RWPE2 (cell line): ENCODE measurements around the gene GALR2.
A peak's percentile ranks its signal among the peaks of the same experiment; 100 is the strongest.

Source experiments
- ATAC-seq: fragments of 200-7000 bp; cut with Tn5 transposase; 3 replicates; pipeline ENCODE4 v1.9.1; 2021; ENCODE audit warnings: low read depth
- DNase-seq: peaks from one replicate; pipeline ENCODE4 v3.0.0-alpha.2; 2020; ENCODE audit warnings: low spot score
- H3K27ac ChIP-seq: fragments of 450-650 bp; 2 replicates; pipeline ENCODE4 v1.5.1; 2017; ENCODE audit warnings: mild to moderate bottlenecking; ENCODE audit not compliant: poor library complexity, severe bottlenecking
- H3K27me3 ChIP-seq: fragments of 250-450 bp; sonication (Bioruptor Pico); 2 replicates; pipeline ENCODE4 v1.5.1; 2021; ENCODE audit warnings: mild to moderate bottlenecking, moderate library complexity; ENCODE audit not compliant: insufficient read depth, poor library complexity, severe bottlenecking
- H3K36me3 ChIP-seq: fragments of 250-450 bp; sonication (Bioruptor Pico); 2 replicates; pipeline ENCODE4 v1.5.1; 2020; ENCODE audit warnings: low read depth, mild to moderate bottlenecking, moderate library complexity
- H3K4me1 ChIP-seq: fragments of 250-450 bp; sonication (Bioruptor Pico); 2 replicates; pipeline ENCODE4 v1.5.1; 2021; ENCODE audit warnings: mild to moderate bottlenecking, moderate library complexity; ENCODE audit not compliant: insufficient read depth, poor library complexity, severe bottlenecking
- H3K4me3 ChIP-seq: fragments of 250-450 bp; sonication (Bioruptor Pico); 2 replicates; pipeline ENCODE4 v1.5.1; 2021; ENCODE audit warnings: mild to moderate bottlenecking, moderate library complexity; ENCODE audit not compliant: severe bottlenecking
- H3K9me3 ChIP-seq: fragments of 250-450 bp; sonication (Bioruptor Pico); 2 replicates; pipeline ENCODE4 v1.5.1; 2021; ENCODE audit warnings: mild to moderate bottlenecking, moderate library complexity; ENCODE audit not compliant: severe bottlenecking
- CTCF ChIP-seq: fragments of 450-650 bp; IDR thresholded peaks from one replicate; pipeline ENCODE4 v1.5.1; 2017; ENCODE audit warnings: mild to moderate bottlenecking, moderate library complexity; ENCODE audit not compliant: poor library complexity, severe bottlenecking

GALR2 gene

GRCh38 chr17:76074390-76075363, at the start of gene GALR2:
Gene GALR2 (plus strand): TSS chr17:76074781. CDS start chr17:76074884, 103 bp downstream.
- Histone ChIP-seq H3K4me3 (peak within 1 kb of the TSS; percentile 6), H3K36me3 (peaks cover 7% of the 10 kb centered on the region), H3K27ac (no peak within 1 kb of the TSS), H3K9me3 (no peaks in the 10 kb centered on the region), H3K27me3 (peaks cover 61% of the 10 kb centered on the region), H3K4me1 (no peaks in the 10 kb centered on the region)
- DNase-seq (peak; percentile 65), ATAC-seq (no peak; the same call in 2 of the 3 replicates)
- no peak for TF ChIP-seq CTCF

GRCh38 chr17:76025294-76025693, 49.3 kb upstream of the GALR2 start:
- H3K27ac ChIP-seq = no peak overlapping the region
- H3K4me3 ChIP-seq = no peak overlapping the region
- no peaks in the 10 kb centered on the region for H3K9me3 ChIP-seq
- ATAC-seq (no peak), DNase-seq (no peak)
- 0 out of 2 replicates have a peak, but pooled peaks cover 5% of the 10 kb centered on the region for H3K36me3 ChIP-seq
- no peak for TF ChIP-seq CTCF
- no peaks in the 10 kb centered on the region for H3K27me3 ChIP-seq
- H3K4me1 ChIP-seq = no peaks in the 10 kb centered on the region

- Histone ChIP-seq H3K4me1 (no peaks in the 10 kb centered on the region), H3K27ac (peak overlapping the region; percentile 56)
- peak; percentile 40 for ATAC-seq
Observed at GRCh38 chr17:76026714-76027158, 47.8 kb upstream of the GALR2 start.

GRCh38 chr17:76027159-76027839, 47.3 kb upstream of the GALR2 start, which contains the start of gene EVPL:
Gene EVPL (minus strand): TSS chr17:76027306. CDS start chr17:76027198, 108 bp downstream.
- Histone ChIP-seq H3K4me3 (peak within 1 kb of the TSS; percentile 41), H3K9me3 (no peaks in the 10 kb centered on the region), H3K36me3 (no peaks in the 10 kb centered on the region), H3K27ac (peak within 1 kb of the TSS; percentile 56), H3K27me3 (no peaks in the 10 kb centered on the region), H3K4me1 (no peaks in the 10 kb centered on the region)
- ATAC-seq (peak; percentile 94), DNase-seq (peak; percentile 92)
- no peak for TF ChIP-seq CTCF

More at GRCh38 chr17:76026714-76027158, 47.8 kb upstream of the GALR2 start:
- Histone ChIP-seq H3K4me3 (peak overlapping the region; percentile 41), H3K36me3 (no peaks in the 10 kb centered on the region), H3K27me3 (no peaks in the 10 kb centered on the region), H3K9me3 (no peaks in the 10 kb centered on the region)
- TF ChIP-seq CTCF = no peak
- no peak for DNase-seq
